Heart right ventricle (tissue), 16 donors: ENCODE measurements around the gene TWIST1. TPM values are rescaled to one million over a fixed set of nuclear protein-coding genes. Genes with fewer than 3 reads are reported as not detected.

ENCODE experiments used
- ATAC-seq, 8 donors: fragments of 200-7000 bp; cut with Tn5 transposase; one replicate each; pipeline ENCODE4 v1.9.1; 2020; ENCODE audit warnings: mild to moderate bottlenecking in 8 of 8, moderate library complexity in 8 of 8, moderate number of reproducible peaks in 1 of 8
- DNase-seq, 2 donors: peaks; one replicate each; pipeline ENCODE4 v3.0.0-alpha.2; 2020
- H3K27ac ChIP-seq, 10 donors: fragments of 200-600 bp; sonication (generic) in 2 of 10; one replicate each; pipeline versions ENCODE4 v1.5.0 to v1.8.0; 2020 to 2022; ENCODE audit warnings: mild to moderate bottlenecking in 3 of 10
- H3K27me3 ChIP-seq, 7 donors: fragments of 200-600 bp; one replicate each; pipeline ENCODE4 v1.8.0; 2021 to 2022; ENCODE audit warnings: mild to moderate bottlenecking in 2 of 7
- H3K36me3 ChIP-seq, 9 donors: fragments of 200-600 bp; sonication (generic) in 1 of 9; one replicate each; pipeline versions ENCODE4 v1.5.0 to v1.8.0; 2020 to 2022; ENCODE audit warnings: mild to moderate bottlenecking in 2 of 9
- H3K4me1 ChIP-seq, 9 donors: fragments of 200-600 bp; sonication (generic) in 1 of 9; one replicate each; pipeline versions ENCODE4 v1.5.0 to v1.8.0; 2020 to 2022; ENCODE audit warnings: mild to moderate bottlenecking in 4 of 9
- H3K4me3 ChIP-seq, 10 donors: fragments of 200-600 bp; sonication (generic) in 2 of 10; one replicate each; pipeline versions ENCODE4 v1.5.0 to v1.8.0; 2020 to 2022; ENCODE audit warnings: mild to moderate bottlenecking in 7 of 10, moderate library complexity in 2 of 10
- H3K9me3 ChIP-seq, 11 donors: fragments of 200-600 bp in 10 of 11; sonication (generic) in 2 of 11; one replicate each; pipeline versions ENCODE4 v1.5.0 to v1.8.0; 2013 to 2022; ENCODE audit warnings: mild to moderate bottlenecking in 2 of 11, control low read depth in 1 of 11, moderate library complexity in 1 of 11
- WGBS, 2 donors: extraction: QIAGEN DNeasy Blood & Tissue Kit; methylation state at CpG; one replicate each; pipeline ENCODE4 v1.1.7; 2013; ENCODE audit warnings: inconsistent platforms in 1 of 2; 5-methylcytosine and 5-hydroxymethylcytosine counted together
- intact Hi-C, 10 donors: fragments of 100-400 bp; cut with DNase I; formaldehyde crosslinking; loops; one replicate each; pipeline versions ENCODE4 v1.11.1 to v1.14.2; 2022
- polyA plus RNA-seq, 2 donors: library from polyadenylated mRNA; stranded (reverse); fragments of 200-250 nt; gene quantifications; one replicate each; pipeline ENCODE4 v1.2.3, GENCODE V29; 2013
- total RNA-seq, 10 donors: library from RNA; stranded (reverse); fragmentation: NEBNext Ultra II Directional in 3 of 10; extraction: Animal tissue kit (Norgen Biotek cat#: 25700) in 3 of 10; gene quantifications; one replicate each; pipeline versions ENCODE4 v1.2.1 to v1.2.4, GENCODE V29; 2021 to 2023
- TF ChIP-seq, protein P1 (sequence below), 9 donors: fragments of 200-600 bp; sonication (generic) in 2 of 9; IDR thresholded peaks; one replicate each; pipeline versions ENCODE4 v1.5.0 to v1.8.0; 2021 to 2022; ENCODE audit warnings: antibody characterized with exemption in 9 of 9, mild to moderate bottlenecking in 5 of 9, moderate library complexity in 1 of 9
- donor health status: Arrhythmogenic right ventricular cardiomyopathy.
- donor health status: ischemic (EF 13 %, LVEDD 7.1; RV severe dilation, severe dysfunction).
- donor health status: healthy with polysubstance abuse.
- donor health status: DM: no; HTN: yes; CAD: no.
- donor health status: DM: no; HTN: no; CAD: no.
- donor health status: ischemic (EF 25% LVEDD 6.9; RV normal size, moderate dysfunction).
- donor health status: ischemic (EF 25% LVEDD 5.7; RV mildly dilated, moderate dysfunction).
- donor health status: healthy.
- donor health status: DM: yes; HTN: yes; CAD: no.
- donor health status: Ischemic cardiomyopathy.
- donor health status: ischemic (EF 35%, LVEDD 5.7; RV mildly dilated, moderate dysfunction).
- donor health status: nonischemic (EF 11% LVEDD 7.7; RV severe dilation, severe dysfunction).
- donor health status: DM: yes; HTN: yes; CAD: no.
- donor health status: PGD.
- donor health status: ischemic (EF 29% LVEDD 5.4; RV normal size, mild dysfunction).
- donor health status: nonischemic (EF 23%, LVEDD 6.1; RV moderate dilation, normal function).

TWIST1 gene
- total and polyA plus RNA-seq, 12 donors = 0.45 to 3.5 (median 1.5) TPM

- DNase-seq = no peak
- Histone ChIP-seq H3K27ac (no peak overlapping the region), H3K9me3 (no peaks in the 10 kb centered on the region), H3K27me3 (peaks cover 9 to 95% (median 87%) of the 10 kb centered on the region in 7 donors), H3K4me3 (no peak overlapping the region), H3K4me1 (peaks cover 0 to 27% (median 18%) of the 10 kb centered on the region in 9 donors), H3K36me3 (no peaks in the 10 kb centered on the region)
- no peak for ATAC-seq
- 34 to 39% methylated on average over 8 of the region's 8 CpGs for WGBS, 2 donors
- intact Hi-C loops = loop anchor here in 1 of 10 donors (10.0 kb wide), 1 partner anchor 765 kb away; no protein-coding TSS in a partner anchor
- TF ChIP-seq, protein P1, sequence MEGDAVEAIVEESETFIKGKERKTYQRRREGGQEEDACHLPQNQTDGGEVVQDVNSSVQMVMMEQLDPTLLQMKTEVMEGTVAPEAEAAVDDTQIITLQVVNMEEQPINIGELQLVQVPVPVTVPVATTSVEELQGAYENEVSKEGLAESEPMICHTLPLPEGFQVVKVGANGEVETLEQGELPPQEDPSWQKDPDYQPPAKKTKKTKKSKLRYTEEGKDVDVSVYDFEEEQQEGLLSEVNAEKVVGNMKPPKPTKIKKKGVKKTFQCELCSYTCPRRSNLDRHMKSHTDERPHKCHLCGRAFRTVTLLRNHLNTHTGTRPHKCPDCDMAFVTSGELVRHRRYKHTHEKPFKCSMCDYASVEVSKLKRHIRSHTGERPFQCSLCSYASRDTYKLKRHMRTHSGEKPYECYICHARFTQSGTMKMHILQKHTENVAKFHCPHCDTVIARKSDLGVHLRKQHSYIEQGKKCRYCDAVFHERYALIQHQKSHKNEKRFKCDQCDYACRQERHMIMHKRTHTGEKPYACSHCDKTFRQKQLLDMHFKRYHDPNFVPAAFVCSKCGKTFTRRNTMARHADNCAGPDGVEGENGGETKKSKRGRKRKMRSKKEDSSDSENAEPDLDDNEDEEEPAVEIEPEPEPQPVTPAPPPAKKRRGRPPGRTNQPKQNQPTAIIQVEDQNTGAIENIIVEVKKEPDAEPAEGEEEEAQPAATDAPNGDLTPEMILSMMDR (IDR thresholded peaks at IDR 0.05) = no peak
These were observed 1.9 kb upstream of the TWIST1 start for GRCh38 chr7:19119372-19119771.

- peak in 1 of 2 donors; percentile 18 for DNase-seq
- peak overlapping the region in 6 of 10 donors; percentile 54 to 72 (median 64) for H3K4me3 ChIP-seq
- 19 to 21% methylated on average over 28 of the region's 28 CpGs for WGBS, 2 donors
These were observed 1.4 kb upstream of the TWIST1 start for GRCh38 chr7:19118636-19119371.

DNA sequence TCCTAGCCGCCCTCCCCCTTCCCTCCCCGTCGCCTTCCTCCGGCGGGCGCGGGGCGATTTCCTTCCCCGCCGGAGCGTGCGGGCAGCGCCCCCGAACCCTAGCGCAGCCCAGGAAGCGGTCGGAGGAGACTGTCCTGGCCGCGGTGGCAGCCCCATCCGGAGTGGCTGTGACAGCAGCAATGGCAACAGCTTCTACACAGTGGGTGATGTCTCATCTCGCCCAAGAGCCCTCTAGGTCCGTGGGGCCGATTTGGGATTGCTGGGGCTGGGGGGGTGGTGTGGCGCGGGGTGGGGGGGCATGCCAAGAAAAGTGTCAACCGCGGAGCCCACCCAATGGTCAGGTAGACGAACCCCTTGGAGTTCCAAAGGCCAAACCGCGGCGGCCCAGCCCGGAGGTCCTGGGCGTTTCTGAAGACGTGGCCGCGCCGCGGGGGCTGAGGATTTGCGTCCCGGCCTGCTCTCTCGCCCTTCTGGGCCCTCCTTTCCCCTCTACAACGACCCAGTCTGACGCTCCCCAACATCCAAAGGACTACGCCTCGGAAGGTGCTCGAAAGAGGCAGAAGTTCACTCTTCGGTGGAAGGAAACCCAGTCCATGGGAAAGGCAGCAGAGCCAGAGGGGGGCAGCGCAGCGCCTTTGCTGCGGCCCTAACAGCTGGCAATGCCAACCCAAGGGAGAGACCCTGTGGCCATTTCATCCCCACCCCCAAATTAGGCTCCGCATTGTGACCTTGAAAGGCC is 603 bp upstream of the TWIST1 start:
- peak in 1 of 2 donors; percentile 17 for DNase-seq
- peaks cover 9 to 96% (median 88%) of the 10 kb centered on the region in 7 donors for H3K27me3 ChIP-seq
- no peaks in the 10 kb centered on the region for H3K9me3 ChIP-seq
- no peaks in the 10 kb centered on the region for H3K36me3 ChIP-seq
- H3K4me1 ChIP-seq = peaks cover 0 to 32% (median 18%) of the 10 kb centered on the region in 9 donors
- peak overlapping the region; percentile 36 to 72 (median 62) for H3K4me3 ChIP-seq
- intact Hi-C loops = loop anchor here in 1 of 10 donors (10.0 kb wide), 1 partner anchor 763 kb away; no protein-coding TSS in a partner anchor
- TF ChIP-seq, protein P1 (IDR thresholded peaks at IDR 0.05) = peak in 1 of 9 donors; percentile 7
- 2 to 3% methylated on average over 47 to 51 of the region's 51 CpGs for WGBS, 2 donors
- peak in 5 of 8 donors; percentile 7 to 69 (median 18) for ATAC-seq
- peak overlapping the region in 7 of 10 donors; percentile 34 to 64 (median 50) for H3K27ac ChIP-seq

More at GRCh38 chr7:19118636-19119371, 1.4 kb upstream of the TWIST1 start:
- peaks cover 0 to 32% (median 18%) of the 10 kb centered on the region in 9 donors for H3K4me1 ChIP-seq
- peak overlapping the region in 2 of 10 donors; percentile 13 to 52 for H3K27ac ChIP-seq
- TF ChIP-seq, protein P1 (IDR thresholded peaks at IDR 0.05) = no peak
- H3K27me3 ChIP-seq = peaks cover 9 to 95% (median 88%) of the 10 kb centered on the region in 7 donors
- intact Hi-C loops = loop anchor here in 1 of 10 donors (10.0 kb wide), 1 partner anchor 764 kb away; no protein-coding TSS in a partner anchor
- no peaks in the 10 kb centered on the region for H3K9me3 ChIP-seq
- no peaks in the 10 kb centered on the region for H3K36me3 ChIP-seq
- no peak for ATAC-seq
